Colonic mucosa (tissue), 4 donors: Measurements from ENCODE around the gene ZSCAN31. TPM values are rescaled to one million over a fixed set of nuclear protein-coding genes. Genes with fewer than 3 reads are reported as not detected.

Source experiments
- DNase-seq: peaks from one replicate; pipeline ENCODE4 v3.0.0-alpha.2; 2020
- H3K27ac ChIP-seq: fragments of 200-600 bp; one replicate; pipeline ENCODE4 v1.8.0; 2021
- H3K27me3 ChIP-seq: fragments of 200-600 bp; one replicate; pipeline ENCODE4 v1.8.0; 2021
- H3K36me3 ChIP-seq: fragments of 200-600 bp; one replicate; pipeline ENCODE4 v1.8.0; 2021
- H3K4me1 ChIP-seq: fragments of 200-600 bp; one replicate; pipeline ENCODE4 v1.8.0; 2021; ENCODE audit warnings: mild to moderate bottlenecking
- H3K4me3 ChIP-seq: fragments of 200-600 bp; one replicate; pipeline ENCODE4 v1.8.0; 2021
- H3K9ac ChIP-seq, 2 donors: one replicate each; pipeline ENCODE4 v1.7.0; 2013; ENCODE audit warnings: control low read depth in 2 of 2, low read depth in 2 of 2, low read length in 2 of 2
- H3K9me3 ChIP-seq: fragments of 200-600 bp; one replicate; pipeline ENCODE4 v1.8.0; 2021
- CTCF ChIP-seq: fragments of 200-600 bp; IDR thresholded peaks from one replicate; pipeline ENCODE4 v1.8.0; 2022; ENCODE audit warnings: antibody characterized with exemption, mild to moderate bottlenecking
- intact Hi-C: fragments of 100-400 bp; cut with DNase I; formaldehyde crosslinking; loops from one replicate; pipeline ENCODE4 v1.14.1; 2022
- total RNA-seq, 2 donors: library from RNA; stranded (reverse); fragmentation: NEBNext Ultra II Directional in 1 of 2; extraction: Animal tissue kit (Norgen Biotek cat#: 25700) in 1 of 2; gene quantifications; one replicate each; pipeline ENCODE4 v1.2.1, GENCODE V29; 2021
- donor health status: healthy.
- donor health status: DM: no; HTN: no; CAD: no.
- donor health status: DM: no; HTN: no; CAD: no.

The ZSCAN31 gene
- total RNA-seq, 2 donors from 2014 or later: 6.6 to 7.0 TPM

GRCh38 chr6:28291573-28291972 is 44.4 kb downstream of the ZSCAN31 start:
- Histone ChIP-seq H3K4me3 (no peak overlapping the region), H3K36me3 (no peaks in the 10 kb centered on the region), H3K27ac (no peak overlapping the region), H3K9me3 (no peaks in the 10 kb centered on the region), H3K4me1 (no peaks in the 10 kb centered on the region), H3K27me3 (no peaks in the 10 kb centered on the region), H3K9ac (no peak overlapping the region)
- intact Hi-C loops: no loop called here
- TF ChIP-seq CTCF: no peak
- no peak for DNase-seq

- H3K4me1 ChIP-seq: no peaks in the 10 kb centered on the region
- no peaks in the 10 kb centered on the region for H3K27me3 ChIP-seq
- no peak overlapping the region for H3K9ac ChIP-seq
- TF ChIP-seq CTCF: no peak
- H3K4me3 ChIP-seq: no peak overlapping the region
- no peak overlapping the region for H3K27ac ChIP-seq
- H3K36me3 ChIP-seq: no peaks in the 10 kb centered on the region
- intact Hi-C loops: no loop called here
- DNase-seq: no peak
- H3K9me3 ChIP-seq: no peaks in the 10 kb centered on the region
Observed at GRCh38 chr6:28282926-28283325, 53.0 kb downstream of the ZSCAN31 start.

- Histone ChIP-seq H3K9ac (peak within 1 kb of the TSS; percentile 44 to 57), H3K4me1 (no peaks in the 10 kb centered on the region)
- no peak for TF ChIP-seq CTCF
Observed at GRCh38 chr6:28281288-28282064, 54.5 kb downstream of the ZSCAN31 start, which contains the start of gene PGBD1. Gene PGBD1 (plus strand): TSS chr6:28281572. CDS start chr6:28283814, 2,242 bp downstream.

GRCh38 chr6:28280595-28281287 is 55.2 kb downstream of the ZSCAN31 start:
- Histone ChIP-seq H3K27ac (no peak overlapping the region), H3K36me3 (no peaks in the 10 kb centered on the region), H3K9ac (peak overlapping the region; percentile 44 to 57), H3K9me3 (no peaks in the 10 kb centered on the region), H3K27me3 (no peaks in the 10 kb centered on the region), H3K4me1 (no peaks in the 10 kb centered on the region), H3K4me3 (peak overlapping the region; percentile 53)
- TF ChIP-seq CTCF: no peak
- no peak for DNase-seq
- intact Hi-C loops: no loop called here

More at GRCh38 chr6:28281288-28282064, 54.5 kb downstream of the ZSCAN31 start, which contains the start of gene PGBD1:
- Histone ChIP-seq H3K9me3 (no peaks in the 10 kb centered on the region), H3K27ac (no peak within 1 kb of the TSS), H3K4me3 (peak within 1 kb of the TSS; percentile 53), H3K36me3 (no peaks in the 10 kb centered on the region), H3K27me3 (no peaks in the 10 kb centered on the region)
- intact Hi-C loops: no loop called here
- peak; percentile 59 for DNase-seq

GRCh38 chr6:28277746-28278145 is 58.2 kb downstream of the ZSCAN31 start:
- no peak for DNase-seq
- H3K4me3 ChIP-seq: no peak overlapping the region
- peaks cover 4% of the 10 kb centered on the region for H3K36me3 ChIP-seq
- no peak overlapping the region for H3K27ac ChIP-seq
- intact Hi-C loops: no loop called here
- no peak for TF ChIP-seq CTCF
- no peak overlapping the region for H3K9ac ChIP-seq
- no peaks in the 10 kb centered on the region for H3K27me3 ChIP-seq
- H3K4me1 ChIP-seq: no peaks in the 10 kb centered on the region
- no peaks in the 10 kb centered on the region for H3K9me3 ChIP-seq
